Keratinocyte (primary cell): ENCODE measurements around the gene PADI4.

Experiments
- EZH2 ChIP-seq: IDR thresholded peaks from one replicate; pipeline ENCODE4 v1.6.1; 2012; ENCODE audit warnings: inconsistent platforms, mild to moderate bottlenecking, low read length, moderate library complexity
- TF ChIP-seq, protein P1 (sequence below), 3 experiments: IDR thresholded peaks in 1 of 3; conservative IDR thresholded peaks in 1 of 3; optimal IDR thresholded peaks in 1 of 3; 2 replicates in 2 of 3; 3 replicates in 1 of 3; pipeline versions ENCODE3 to v1.5.1; 2011; ENCODE audit warnings: low read length in 3 of 3, mild to moderate bottlenecking in 3 of 3, moderate library complexity in 2 of 3, control low read depth in 1 of 3, inconsistent platforms in 1 of 3; ENCODE audit not compliant: insufficient read depth in 2 of 3; ENCODE audit errors: extremely low read depth in 1 of 3

DNA sequence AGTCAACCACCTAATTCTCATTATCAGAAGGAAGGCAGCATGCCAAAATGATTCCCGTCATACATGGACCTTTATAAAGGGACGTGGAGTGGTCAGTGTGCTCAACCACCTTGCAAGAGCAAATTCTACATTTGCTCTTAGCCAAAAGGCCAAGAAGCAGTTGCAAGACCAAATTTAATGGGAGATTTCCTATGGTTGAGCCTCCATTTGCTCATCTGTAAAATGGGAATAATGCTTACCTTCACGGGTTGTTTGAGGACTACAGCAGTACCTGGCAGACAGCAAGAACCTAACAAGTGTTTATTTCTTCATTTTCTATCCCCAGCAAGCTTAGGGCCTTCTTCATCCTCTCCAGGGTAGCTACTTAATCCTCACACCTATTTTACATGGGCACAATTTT, 17.4 kb upstream of the PADI4 start:
- TF ChIP-seq, protein P1, sequence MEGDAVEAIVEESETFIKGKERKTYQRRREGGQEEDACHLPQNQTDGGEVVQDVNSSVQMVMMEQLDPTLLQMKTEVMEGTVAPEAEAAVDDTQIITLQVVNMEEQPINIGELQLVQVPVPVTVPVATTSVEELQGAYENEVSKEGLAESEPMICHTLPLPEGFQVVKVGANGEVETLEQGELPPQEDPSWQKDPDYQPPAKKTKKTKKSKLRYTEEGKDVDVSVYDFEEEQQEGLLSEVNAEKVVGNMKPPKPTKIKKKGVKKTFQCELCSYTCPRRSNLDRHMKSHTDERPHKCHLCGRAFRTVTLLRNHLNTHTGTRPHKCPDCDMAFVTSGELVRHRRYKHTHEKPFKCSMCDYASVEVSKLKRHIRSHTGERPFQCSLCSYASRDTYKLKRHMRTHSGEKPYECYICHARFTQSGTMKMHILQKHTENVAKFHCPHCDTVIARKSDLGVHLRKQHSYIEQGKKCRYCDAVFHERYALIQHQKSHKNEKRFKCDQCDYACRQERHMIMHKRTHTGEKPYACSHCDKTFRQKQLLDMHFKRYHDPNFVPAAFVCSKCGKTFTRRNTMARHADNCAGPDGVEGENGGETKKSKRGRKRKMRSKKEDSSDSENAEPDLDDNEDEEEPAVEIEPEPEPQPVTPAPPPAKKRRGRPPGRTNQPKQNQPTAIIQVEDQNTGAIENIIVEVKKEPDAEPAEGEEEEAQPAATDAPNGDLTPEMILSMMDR (optimal IDR thresholded peaks at IDR 0.05 in 1 of 3, IDR thresholded peaks at IDR 0.05 in 1 of 3, conservative IDR thresholded peaks at IDR 0.05 in 1 of 3; ENCODE audit: extremely low read depth in 1 of 3, insufficient read depth in 2 of 3, low read length in 3 of 3), result no peak
- no peak for TF ChIP-seq EZH2
